ENCODE results near the gene MCC.

DNA sequence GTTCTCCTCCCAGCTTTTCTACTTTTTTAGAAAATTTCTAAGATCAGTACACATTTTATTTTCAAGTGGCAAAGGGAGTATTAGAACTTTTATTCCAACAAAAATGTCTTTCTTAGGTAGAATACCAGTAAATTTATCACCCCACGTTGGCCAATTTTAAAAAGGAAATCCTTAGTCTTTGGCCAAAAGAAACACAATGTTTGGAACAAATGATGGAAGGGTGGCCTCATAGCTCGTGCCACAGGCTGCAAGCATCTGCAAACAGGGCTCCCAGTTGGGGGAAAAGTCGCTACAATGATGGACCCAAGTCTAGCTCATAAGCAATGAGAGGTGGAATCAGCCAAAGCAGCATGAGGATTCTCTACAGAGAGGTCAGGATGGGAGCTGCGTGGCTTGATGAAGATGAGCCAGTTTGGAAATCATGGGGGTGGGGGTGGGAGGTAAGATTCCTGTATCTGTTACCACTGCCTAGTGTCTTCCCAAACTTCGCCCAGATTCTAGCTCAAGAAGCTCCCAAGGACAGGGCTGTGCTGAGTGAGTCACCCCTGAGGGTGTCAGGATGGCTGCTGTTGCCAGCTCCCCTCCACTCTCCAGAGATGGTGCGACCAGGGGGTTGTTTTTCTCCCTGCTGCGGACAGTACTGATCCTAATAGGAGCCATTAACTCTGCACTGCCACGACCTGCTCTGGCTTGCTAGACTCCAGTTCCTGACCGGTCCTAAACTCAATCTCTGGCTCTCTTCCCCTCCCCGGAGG lies 436.0 kb downstream of the MCC start:
- TF ChIP-seq, protein P1, sequence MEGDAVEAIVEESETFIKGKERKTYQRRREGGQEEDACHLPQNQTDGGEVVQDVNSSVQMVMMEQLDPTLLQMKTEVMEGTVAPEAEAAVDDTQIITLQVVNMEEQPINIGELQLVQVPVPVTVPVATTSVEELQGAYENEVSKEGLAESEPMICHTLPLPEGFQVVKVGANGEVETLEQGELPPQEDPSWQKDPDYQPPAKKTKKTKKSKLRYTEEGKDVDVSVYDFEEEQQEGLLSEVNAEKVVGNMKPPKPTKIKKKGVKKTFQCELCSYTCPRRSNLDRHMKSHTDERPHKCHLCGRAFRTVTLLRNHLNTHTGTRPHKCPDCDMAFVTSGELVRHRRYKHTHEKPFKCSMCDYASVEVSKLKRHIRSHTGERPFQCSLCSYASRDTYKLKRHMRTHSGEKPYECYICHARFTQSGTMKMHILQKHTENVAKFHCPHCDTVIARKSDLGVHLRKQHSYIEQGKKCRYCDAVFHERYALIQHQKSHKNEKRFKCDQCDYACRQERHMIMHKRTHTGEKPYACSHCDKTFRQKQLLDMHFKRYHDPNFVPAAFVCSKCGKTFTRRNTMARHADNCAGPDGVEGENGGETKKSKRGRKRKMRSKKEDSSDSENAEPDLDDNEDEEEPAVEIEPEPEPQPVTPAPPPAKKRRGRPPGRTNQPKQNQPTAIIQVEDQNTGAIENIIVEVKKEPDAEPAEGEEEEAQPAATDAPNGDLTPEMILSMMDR (IDR thresholded peaks at IDR 0.05) = no peak
- no peak for TF ChIP-seq POLR2AphosphoS5 (IDR thresholded peaks at IDR 0.05)
- TF ChIP-seq POLR2A (IDR thresholded peaks at IDR 0.05; ENCODE audit: low read depth) = no peak
